IPS DF 19.7 (cell line): Measurements from ENCODE around the gene OR5K2.

ENCODE experiments used
- DNase-seq: peaks from one replicate; pipeline ENCODE4 v3.0.0-alpha.2; 2013; ENCODE audit warnings: low read depth, low spot score

The OR5K2 gene

DNA sequence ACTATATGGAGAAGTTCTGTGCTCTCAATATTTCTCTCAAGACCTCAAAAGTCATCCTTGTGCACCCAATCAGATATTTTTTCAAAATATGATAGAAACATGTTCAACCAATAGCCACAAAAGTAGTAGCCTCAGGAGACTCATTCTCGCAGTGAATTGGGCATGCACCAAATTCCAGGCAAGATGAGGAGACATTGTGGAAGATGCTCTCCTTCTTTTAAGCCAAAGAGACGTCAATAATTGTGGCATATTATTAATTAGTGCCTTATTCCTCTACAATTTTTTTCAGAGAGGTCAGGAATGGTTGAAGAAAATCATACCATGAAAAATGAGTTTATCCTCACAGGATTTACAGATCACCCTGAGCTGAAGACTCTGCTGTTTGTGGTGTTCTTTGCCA, at the start of gene OR5K2:
Gene OR5K2 (plus strand): TSS at position 301 of the 400 bp plus-strand sequence. CDS start 0 bp downstream, at position 301.
- no peak for DNase-seq

DNA sequence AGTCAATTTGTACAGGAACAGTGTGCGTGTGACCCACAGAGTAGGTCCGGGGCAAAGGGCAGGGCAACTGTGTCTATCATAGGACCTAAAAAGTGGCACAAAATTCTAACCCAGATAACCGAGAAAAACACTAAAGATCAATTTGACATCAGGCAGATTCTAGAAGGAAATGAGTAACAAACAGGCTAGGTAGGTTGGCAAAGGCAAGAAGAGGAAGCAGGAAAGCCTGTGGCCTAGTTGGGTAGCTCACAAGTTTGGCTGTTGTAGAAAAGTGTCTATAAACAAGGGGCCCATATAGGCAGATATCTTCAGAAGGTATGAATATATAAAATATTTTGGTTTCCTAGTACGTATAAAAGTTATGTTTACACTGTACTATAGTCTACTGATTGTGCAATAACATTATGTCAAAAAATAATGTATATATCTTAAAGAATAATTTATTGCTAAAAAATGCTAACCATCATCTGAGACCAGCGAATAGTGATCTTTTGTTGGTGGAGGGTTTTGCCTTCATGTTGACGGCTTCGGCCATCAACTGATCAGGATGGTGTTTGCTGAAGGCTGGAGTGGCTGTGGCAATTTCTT, 47.8 kb upstream of the OR5K2 start:
- DNase-seq = no peak

DNA sequence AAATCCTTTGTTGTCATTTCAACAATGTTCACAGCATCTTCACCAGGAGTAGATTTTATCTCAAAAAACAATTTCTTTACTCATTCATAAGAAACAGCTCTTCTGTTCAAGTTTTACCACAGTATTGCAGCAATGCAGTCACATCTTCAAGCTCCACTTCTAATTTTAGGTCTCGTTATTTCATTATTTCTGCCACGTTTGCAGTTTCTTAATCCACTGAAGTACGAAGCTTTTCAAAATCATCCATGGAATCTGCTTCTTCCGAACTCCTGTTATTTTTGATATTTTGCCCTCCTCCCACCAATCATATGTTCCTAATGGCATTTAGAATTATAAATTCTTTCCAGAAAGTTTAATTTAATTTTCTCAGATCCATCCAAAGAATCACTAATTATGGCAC, 47.1 kb upstream of the OR5K2 start:
- no peak for DNase-seq

DNA sequence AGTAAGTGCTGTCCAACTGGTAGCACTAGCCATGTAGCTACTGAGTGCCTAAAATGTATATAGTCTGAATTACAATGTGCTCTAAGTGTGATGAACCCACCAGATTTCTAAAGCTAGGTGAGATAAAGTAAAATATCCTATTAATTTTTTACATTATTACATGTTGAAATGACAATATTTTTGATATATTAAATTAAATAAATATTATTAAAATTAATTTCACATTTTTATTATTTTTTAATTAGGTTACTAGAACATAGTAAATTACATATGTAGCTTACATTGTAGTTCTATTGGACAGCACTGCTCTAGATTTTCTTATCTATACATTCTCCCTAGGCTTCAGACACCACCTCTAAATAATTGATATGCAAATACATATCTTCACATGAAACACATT, 43.7 kb upstream of the OR5K2 start:
- DNase-seq = no peak

DNA sequence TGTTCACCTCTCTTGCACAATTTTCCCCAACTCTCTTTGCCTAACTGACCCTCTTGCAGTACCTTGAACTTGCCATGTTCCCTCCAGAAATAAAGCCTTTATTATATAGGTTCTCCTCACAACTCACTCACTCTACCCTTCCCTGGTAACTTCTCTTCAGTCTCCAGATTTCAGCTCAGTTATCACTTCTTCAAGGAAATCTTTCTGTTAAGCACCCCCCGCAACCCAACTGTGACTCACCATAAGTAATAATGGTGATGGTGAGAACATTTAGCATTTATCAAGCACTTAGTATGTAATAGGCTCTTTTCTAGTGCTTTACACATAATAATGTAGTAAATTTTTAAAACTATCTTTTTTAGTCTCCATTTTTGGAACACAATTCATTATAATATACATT, 42.6 kb upstream of the OR5K2 start:
- DNase-seq = no peak

DNA sequence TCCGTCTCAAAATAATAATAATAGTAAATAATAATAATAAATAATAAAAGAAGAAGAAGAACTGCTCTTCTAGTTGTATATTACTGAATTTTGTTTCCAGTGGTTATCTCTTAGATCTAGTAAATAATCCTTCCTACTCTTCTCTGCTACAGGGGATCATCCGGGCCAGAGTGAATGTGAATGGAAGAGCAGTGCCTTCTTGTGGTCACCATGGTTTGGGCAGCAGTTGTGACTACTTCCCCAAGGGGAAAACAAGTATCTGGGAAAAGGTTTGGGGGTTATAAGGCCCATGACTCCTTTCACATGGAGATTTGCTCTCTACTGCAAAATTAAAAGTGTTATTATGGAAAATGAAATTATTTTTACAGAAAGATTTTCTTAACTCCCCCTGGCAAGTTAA, 39.9 kb upstream of the OR5K2 start:
- DNase-seq = no peak

DNA sequence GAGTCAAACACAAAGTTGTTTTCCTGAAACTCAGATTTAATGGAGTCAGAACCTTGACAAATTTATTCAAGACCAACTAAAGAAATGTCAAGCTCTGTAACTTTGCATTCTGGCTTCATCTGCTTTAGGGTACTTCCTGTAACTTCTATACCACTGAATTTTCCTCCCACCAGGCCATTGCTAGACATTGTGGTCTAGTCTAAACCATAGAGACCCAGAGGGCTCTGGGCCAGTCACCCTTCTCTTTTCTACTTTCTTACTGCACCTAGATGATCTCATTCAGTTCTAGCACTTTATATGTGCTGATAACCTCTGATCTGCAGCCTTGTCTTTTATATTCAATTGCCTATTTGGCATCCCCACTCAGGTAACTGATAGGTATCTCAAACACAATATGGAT, 37.3 kb upstream of the OR5K2 start:
- no peak for DNase-seq

DNA sequence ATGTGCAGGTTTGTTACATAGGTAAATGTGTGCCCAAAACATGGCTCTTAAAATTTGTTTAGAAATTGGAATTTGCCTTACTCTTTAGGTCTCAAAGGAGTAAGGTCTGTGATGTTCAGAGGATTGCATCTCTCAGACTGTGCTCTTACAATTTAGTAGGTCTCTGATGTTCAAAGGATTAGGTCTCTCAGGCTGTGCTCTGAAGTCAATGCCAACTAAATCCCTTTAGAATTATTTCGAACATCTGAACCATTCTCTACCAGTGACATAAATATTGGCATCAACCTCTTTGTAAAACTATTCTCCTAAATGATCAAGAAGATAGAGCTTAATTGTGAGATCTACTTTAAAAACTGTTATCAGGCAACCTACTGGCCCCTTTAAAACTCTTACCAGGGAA, 34.6 kb upstream of the OR5K2 start, which contains the start of gene OR5K1:
Gene OR5K1 (plus strand): TSS at position 301 of the 400 bp plus-strand sequence. CDS start 6,376 bp downstream, outside the sequence.
- no peak for DNase-seq

DNA sequence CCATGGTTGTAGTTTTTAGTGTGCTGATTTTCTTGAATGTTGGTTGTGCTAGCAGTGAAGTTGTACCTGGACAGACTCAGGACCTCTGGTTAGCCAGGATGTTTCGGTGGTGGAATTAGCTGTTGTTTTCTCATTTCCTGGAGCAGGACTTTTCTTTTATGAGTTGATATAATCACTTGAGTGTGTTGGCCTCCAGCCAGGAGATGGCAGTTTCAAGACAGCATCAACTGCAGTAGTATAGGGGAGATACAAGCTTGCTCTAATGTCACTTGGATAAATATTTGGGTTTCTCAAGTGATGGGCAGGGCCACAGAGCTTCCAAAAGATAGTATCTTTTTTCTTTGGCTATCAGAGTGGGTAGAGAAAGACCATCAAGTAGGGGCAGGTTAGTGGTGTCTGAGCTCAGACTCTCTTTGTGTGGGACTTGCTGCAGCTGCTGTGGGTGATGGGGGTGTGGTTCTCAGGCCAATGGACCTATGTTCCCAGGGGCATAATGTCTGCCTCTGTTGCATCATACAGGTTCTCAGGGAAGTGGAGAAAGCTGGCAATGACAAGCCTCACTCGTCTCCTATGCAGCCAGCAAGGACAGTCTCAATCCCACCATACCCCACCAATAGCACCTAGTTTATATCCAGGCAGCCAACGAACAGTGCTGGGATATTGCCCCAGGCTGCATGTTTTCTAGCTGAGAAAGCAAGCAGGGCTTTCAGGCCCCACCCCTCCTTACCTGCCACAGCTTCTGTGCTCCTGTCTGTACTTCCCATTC, 14.6 kb upstream of the OR5K2 start:
- no peak for DNase-seq

DNA sequence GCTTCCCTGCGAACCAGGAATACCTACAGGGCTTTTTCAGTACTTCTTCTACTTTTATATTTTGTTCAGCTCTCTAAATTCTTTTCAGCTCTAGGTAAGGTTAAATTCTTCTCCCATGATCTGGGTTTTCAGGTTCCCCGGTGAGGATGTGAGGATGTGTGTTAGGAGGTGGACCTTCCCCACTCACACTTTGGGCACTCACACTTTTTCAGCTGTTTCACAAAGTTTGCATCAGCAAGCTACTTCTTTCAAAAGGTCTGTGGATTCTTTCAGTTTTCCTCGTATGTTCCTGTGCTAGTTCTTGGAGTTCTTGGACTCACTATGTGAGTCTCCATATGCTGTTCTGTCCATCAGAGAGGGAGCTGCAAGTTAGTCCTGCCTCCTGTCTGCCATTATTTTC, 13.9 kb upstream of the OR5K2 start:
- no peak for DNase-seq

DNA sequence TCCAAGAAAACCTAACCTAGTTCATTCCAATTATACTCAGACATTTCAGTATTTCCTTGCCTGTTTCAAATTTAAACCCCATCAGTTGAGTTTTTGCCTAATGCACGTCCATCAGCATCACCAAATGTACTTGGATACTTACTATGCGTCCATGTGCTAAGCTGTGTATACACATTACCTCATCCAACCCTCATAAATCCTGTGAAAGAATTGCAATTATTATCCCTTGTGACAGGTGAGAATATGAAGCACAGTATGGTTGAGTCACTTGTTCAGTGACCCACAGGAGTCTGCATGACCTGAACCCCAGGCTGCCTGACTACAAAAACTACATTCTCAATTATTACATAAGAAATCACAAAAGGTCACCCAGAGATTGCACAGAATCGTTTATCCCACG, 2.5 kb downstream of the OR5K2 start:
- DNase-seq = no peak

DNA sequence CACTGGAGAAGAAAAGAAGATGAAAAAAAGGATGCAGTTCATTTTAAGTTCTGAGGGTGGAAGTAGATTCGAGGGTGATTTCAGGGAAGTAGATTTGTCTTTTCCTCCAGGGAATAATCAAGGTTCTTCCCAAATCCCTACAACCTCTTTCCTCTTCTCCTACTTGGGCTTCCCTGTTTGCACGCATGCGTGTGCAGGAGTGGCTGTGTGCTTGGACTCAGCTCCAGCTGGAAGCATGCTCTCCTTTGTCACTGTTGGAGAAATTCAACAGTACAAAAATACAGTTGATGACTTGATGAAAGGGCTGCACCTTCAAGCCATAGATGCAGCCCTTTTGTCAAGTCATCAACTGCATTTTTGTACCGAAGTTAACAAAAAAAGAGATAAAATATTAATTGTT, 3.8 kb downstream of the OR5K2 start:
- DNase-seq = no peak

DNA sequence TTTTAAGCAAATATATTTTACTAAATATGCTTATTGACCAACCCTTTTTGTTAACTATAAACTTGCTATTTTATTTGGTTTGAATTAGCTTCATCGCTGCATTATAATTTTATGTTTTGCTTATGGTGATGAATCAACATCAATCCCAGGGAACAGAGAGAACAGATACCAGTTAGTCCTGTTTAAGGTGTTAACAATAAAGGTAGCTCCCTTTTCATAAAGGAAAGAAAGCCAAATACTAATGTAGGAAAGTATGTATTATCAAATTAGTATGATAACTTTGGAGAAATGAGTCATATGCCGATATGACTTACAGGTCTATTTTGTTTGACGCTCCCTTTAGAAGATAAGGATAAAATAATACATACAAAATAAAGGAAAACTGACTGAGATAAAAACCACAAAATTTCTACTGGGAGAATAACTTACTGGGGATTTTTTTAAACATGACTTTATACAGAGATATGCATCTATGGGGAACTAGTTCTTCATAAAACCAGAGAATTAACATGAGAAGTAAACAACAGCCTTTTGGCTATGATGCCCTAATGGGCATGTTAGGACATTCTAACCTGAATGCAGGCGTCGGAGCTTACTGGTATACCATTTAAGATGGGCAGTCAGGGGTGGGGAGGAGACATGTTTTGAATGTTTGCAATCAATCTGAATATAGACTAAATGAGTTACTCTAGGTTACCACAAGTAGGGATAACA, 4.5 kb downstream of the OR5K2 start:
- no peak for DNase-seq

DNA sequence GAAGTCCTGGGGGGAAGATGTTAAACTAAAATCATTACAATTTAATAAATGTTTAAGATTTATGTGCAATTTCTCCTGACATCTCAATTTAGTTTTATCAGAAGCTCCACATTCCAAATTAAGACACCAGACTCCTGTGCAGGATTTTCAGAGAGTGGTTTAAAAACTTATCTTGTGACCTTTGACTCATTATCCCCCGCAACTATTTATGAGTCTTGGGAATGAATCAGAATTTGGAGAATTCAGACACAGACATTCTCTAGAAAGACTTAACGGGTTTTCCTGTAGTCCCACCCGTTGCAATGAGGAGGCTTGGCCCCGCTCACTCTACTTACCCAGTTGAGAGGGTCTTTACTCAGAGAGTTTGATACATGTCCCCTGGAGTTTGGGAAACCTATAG, 7.1 kb downstream of the OR5K2 start:
- no peak for DNase-seq

DNA sequence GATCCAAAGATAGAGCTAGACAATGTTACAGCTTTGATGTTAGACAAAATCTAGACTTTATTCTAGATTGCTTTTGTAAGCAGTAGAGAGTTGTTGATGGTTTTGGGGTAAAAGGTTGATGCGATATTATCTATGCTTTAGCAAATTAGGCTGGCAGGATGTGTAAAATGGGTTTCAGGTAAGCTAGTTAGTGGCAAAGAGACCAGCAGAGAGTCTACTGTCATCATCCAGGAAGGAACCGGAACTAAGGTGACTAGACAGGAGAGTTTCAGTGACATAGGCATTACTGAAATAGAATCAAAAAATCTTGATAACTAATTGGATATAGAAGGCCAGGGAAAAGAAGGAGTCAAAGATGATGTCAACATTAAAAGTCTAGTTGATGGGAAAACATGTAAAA, 11.1 kb downstream of the OR5K2 start:
- DNase-seq = no peak

DNA sequence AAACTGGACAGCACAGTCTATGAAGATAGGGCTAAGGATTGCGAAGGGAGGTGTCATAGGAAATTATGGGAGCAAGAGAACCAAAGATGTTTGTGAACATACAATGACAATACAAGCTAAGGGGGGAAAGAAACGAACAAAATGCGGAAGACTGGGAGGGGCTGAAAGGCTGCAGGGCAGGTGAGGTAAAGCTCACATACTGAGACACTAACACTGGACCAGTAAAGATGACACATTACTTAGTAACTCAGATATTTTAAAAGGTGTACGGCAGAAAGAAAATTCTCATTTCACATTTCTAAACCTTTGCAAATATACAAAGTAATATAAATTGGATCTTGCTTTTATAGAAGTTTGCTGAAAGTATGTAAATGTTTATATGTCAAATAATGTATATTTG, 15.1 kb downstream of the OR5K2 start:
- no peak for DNase-seq

DNA sequence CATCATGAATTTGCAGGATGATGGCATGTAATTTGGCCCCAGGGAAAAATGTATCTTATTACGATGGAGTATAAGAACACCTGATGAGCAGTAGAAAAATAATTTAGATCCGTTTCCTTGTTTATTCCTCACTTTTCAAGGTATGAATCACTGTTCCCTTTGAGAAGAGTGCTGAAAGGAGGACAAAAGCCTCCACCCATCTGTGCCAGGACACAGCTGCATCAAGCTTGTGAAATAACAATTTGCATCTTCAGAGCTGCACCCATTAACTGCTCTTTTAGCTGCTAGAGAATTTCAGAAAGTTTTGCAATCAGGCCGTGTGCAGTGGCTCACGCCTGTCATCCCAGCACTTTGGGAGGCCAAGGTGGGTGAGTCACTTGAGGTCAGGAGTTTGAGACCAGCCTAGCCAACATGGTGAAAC, 15.6 kb downstream of the OR5K2 start:
- no peak for DNase-seq

DNA sequence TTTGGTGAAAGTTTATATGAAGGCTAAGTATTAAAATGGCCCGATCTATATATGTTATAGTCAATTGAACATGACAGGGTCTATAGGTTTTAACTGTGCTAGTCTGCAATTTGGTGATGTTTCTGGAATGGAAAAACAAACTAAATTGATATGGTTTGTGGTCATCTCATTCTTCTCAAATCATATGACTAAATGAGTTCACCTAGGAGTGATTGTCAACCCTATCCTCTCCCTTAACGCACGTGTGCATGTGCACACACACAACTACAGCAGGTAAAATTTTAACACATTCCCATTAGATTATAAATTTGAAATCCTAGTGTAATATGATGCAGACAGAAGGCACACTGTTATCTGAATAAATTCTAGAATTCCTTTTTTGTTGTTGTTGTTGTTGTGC, 16.3 kb downstream of the OR5K2 start:
- DNase-seq = no peak

DNA sequence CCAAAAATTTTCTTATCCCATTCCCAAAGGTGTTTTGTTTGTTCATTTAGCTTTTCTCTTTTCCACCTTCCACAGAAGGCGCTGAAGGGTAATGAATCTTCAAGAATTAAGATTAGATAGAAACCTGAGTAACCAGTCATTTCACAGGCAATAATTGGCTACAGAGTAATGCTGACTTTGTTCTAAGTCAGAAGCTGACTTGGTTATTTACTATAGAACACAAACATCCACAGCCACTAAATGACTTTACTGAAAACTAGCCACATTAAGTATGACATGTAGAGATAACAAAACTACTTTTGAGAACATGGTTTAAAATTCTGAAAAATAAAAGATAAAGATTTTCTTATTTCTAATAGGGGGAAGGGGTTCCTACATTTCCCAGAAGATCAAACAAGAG, 17.5 kb downstream of the OR5K2 start:
- DNase-seq = no peak

DNA sequence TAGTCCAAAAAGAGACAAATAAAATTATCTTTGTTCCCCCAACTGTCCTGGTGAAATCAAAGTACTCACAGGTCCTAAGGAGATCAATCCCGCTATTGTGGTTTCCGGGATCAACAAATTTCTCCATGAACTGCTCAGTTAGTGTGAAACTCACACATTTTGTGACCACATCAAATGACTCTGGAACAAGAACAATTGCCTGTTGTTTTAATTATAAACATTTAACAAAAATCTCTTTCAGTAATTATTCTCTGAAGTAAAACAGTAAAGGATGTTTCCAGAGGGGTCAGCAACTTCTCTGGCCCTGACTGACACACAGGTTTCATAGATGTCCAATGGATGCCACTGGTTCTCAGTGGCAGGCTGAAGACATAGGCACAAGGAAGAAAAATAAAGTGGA, 21.3 kb downstream of the OR5K2 start:
- no peak for DNase-seq

DNA sequence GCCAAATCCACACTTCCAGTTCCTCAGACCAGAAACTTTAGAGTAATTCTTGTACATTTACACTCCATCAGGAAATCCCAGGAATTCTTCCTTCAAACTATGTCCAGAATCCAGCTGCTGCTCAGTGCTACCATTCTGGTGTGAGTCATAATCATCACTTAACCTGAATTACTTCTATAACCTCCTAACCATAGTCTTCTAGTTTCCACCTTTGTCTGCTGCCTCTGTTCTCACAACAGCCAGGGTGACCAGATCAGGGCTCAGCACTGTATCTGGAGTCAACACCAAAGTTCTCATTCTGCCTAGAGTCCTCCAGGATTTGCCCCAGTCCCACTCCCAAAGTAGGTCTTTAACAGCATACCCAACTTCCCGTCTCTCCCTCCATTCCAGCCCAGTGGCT, 21.9 kb downstream of the OR5K2 start:
- no peak for DNase-seq

DNA sequence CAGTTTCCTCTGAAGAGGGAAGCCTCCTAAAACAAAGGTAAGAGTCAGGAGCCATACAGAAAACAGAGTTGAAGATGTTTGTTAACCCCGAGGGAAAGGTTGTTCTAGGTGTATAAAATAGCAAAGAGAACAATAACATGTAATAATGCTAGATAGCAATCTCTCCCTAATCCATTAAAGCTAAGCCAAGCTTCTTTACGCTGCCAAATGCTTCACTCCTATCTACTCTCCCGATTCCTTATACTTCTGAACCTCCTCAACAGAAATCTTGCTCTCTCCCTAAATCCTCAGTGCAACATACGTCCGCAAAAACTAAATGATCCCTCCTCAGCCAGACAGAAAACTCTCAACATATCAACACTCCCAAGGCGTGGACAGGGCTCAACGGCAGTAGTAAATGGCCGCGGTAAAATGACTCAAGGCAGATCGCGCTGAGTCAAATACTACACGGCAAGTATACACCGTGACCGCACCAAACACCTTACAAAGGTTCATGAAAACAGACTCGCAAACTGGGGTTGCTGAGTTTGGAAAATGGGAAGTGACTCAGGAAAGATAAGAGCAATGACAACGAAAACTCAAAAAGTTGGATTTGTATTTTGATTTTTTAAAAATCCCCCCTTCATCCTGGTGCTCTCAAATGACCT, 24.5 kb downstream of the OR5K2 start:
- no peak for DNase-seq
